Activated CD8-positive, alpha-beta memory T cell treated with anti-CD3 and anti-CD28 coated beads for 1 hour (primary cell): ENCODE results near the gene KIF26A.

Experiments
- DNase-seq, 2 donors: peaks; one replicate each; pipeline ENCODE4 v3.0.0-alpha.2; 2020; ENCODE audit warnings: low read depth in 1 of 2; ENCODE audit errors: extremely low read depth in 1 of 2

KIF26A gene

GRCh38 chr14:104129556-104129955 is 8.8 kb upstream of the KIF26A start:
- no peak for DNase-seq

DNA sequence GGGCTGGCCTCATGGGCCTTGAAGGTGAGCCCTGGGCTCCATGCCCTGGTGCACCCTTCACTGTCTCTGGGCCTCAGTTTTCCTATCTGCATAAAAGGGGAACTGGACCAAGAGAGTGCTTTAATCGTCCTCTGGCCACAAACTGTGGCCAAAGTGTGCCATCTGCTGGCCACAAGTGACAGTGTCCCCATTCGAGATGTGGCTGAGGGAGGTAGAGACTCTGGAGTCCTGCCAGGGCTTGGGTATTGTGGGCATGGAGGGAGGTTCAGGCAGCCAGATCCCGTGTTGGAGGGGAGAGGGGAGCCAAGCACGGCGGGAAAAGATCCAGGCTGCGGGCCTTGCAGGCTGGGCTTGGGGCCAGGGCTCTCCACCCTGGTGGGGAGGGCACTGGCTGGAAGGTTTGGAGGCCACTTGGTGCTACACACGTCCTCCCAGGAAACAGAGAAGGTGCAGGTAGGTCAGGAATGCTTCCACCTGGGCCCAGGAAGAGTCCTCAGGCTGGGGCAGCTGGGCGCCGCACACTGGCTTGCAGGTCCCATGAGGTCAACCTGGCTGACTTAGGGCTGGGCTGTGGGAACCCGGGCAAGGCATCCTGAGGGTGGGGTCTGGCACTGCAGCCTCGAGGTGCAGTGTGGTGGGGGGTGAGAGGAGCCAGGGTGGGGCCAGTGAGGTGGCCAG is 7.3 kb upstream of the KIF26A start:
- DNase-seq: no peak

DNA sequence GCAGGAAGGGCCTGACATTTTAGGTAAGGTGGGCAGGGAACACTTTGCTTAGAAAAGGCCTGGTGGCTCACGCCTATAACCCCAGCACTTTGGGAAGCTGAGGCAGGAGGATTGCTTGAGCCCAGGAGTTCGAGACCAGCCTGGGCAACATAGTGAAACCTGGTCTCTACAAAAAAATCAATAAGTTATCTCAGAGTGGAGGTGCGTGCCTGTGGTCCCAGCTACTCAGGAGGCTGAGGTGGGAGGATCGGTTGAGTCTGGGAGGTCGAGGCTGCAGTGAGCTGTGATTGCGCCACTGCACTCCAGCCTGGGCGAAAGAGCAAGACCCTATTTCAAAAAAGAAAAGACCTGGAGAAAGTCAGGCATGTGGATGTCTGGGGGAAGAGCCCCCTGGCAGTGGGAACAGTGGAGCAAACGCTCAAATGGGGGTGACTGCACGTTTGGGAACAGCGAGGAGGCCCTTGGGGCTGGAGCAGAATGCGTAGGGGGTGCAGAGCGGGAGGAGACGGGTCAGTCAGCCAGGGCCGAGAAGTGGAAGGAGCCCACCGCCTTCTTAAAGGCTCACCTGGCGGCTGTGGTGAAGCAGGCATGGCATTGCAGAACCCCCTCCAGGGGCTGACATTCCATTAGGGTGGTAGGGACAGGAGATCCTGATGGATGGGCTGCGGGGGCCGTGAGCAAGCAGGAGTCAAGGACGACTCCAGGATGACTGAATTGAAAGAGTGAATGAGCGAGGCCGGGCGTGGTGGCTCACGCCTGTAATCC is 6.2 kb upstream of the KIF26A start:
- no peak for DNase-seq

- DNase-seq: no peak
Observed at GRCh38 chr14:104132981-104133380, 5.4 kb upstream of the KIF26A start.

GRCh38 chr14:104133496-104133895 is 4.9 kb upstream of the KIF26A start:
- no peak for DNase-seq

- no peak for DNase-seq
Observed at GRCh38 chr14:104134061-104134965, 4.1 kb upstream of the KIF26A start.

DNA sequence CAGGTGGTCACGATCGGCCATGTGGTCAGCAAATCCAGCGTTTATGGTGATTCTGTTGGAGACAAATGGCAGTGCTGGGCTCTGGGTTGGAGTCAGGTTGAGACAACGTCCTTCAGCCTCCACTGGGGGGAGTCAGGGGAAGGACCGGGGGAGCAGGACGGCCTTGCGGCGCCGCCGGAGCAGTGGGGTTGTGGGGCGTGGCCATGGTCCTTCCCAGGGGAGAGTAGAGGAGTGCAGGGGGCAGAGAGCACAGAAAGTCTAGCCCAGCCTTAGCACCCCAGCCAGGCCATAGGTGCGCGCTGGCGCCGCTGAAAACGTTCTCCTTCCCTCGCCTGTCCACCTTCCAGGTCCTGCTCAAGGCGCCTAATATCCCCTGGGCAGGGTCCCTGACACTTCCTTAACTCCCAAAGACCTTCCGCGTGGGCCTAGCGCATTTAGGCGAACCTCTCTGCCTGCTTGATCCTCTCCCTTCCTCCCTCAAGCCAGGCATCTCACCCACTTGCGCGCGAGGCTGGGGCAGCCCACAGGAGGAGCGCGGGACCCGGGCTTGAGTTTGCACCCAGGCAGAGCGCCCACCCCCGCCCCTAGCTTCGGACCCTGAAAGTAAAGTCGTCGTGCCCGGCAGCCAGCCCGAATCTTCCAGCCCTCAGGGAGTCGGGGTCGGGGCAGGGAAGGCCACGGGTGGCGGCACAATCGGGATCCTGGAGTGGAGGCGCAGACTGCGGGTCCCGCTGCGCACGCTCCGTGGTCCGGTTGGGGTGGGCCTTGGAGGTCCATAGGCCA is 3.1 kb upstream of the KIF26A start:
- no peak for DNase-seq

- DNase-seq: no peak
Observed at GRCh38 chr14:104135904-104136471, 2.4 kb upstream of the KIF26A start.

DNA sequence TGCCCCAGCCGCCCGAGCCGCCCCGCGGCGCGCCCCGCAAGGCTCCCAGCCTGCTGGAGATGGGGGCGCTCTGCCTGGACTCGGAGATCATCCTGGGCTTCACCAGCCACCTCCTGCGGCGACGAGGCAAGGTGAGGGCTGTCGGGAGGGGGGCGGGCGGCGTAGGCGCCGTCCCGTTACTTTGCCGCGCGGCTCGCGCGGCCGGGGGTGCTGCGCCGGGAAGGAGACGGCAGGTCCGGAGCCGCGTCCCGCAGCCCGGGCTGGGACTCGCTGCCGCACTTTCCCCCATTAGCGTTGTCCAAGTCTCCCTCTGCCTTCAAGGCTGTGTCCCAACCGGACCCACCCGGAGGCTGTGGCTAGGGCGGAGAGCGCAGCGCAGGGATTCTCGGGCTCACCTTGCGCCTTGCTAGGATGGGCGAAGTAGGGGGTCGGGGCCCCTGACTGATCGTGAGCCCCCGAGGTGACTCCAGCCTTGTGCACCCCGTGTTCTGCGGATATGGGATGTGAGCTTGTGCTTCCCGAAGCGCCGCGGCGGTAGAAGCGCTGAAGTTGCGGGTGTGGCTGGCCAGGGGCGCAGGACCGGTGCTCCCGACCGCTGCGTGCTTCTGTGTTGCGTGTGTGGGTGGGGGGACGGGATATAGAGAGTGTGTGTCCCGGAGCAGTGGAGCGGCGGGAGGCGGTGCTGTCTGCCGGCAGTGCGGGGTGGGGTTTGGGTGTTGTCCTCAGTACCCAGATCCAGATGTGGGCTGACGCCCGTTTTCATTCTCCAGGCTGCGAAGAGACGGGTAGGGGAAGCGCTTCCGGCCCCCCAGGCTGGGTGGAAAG is 1.7 kb upstream of the KIF26A start:
- DNase-seq: no peak

- peak in 1 of 2 donors; percentile 42 for DNase-seq
Observed at GRCh38 chr14:104137297-104138097, 890 bp upstream of the KIF26A start.

- DNase-seq: no peak
Observed at GRCh38 chr14:104138718-104139459, 502 bp downstream of the KIF26A start.

DNA sequence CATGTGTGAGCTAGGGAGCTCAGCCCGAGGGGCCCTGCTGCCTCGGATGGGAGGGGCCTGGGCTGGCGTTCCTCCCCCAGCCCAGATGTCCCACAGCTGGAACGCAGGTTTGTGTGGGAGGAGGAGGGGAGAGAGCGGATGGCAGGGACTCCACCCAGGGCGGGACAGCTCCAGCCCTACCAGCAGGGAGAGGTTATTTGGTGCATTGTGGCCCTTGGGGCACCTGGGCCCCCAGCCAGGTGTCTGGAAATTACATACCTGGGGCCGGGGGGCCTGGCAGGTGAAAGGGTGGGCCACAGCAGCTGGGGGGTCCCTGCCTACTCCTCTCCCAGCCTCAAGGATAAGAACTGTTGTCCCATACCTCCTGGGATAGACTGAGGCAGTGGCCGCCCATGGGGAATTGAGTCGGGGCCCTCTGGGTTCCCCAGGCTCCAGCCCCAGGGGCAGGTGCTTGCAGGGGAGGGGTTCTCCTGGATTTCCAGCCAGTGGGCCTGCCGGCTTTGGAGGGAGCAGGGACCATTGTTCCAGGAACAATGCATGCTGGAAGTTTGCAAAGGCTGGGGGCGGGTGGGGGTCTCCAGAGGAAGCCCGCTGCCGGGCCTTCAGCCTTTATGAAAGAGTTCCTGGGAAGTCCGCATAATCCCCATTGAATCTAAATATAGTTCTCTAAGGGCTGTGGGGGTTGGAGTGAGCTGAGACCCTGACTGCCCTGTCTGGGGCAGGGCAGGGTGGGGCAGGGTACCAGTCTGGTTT is 1.2 kb downstream of the KIF26A start:
- no peak for DNase-seq

DNA sequence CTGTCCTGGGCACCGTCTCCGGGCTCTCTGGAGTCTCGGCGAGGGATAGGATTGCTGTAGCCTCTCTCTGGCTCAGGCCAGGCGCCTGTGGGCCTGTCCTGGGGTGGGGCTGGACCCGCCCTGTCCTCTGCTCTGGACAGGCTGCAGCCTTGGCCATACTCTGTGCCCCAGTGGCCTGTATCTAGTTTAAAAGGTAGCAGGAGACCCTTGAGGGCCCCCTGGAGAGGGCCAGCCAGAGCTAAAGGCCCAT is 1.8 kb downstream of the KIF26A start:
- no peak for DNase-seq

- DNase-seq: no peak
Observed at GRCh38 chr14:104140463-104141331, 2.3 kb downstream of the KIF26A start.

- DNase-seq: no peak
Observed at GRCh38 chr14:104141621-104142091, 3.3 kb downstream of the KIF26A start.

- no peak for DNase-seq
Observed at GRCh38 chr14:104142136-104142945, 4.0 kb downstream of the KIF26A start.
